Measurements from ENCODE around the gene ALG12. TPM values are rescaled to one million over a fixed set of nuclear protein-coding genes. Genes with fewer than 3 reads are reported as not detected.

The ALG12 gene
- total and polyA plus RNA-seq, 2 donors from 2014 or later: 27.2 to 28.4 TPM

- FAIRE-seq (no peak), DNase-seq (peak in 3 of 5 donors; percentile 53 to 83 (median 69))
- Histone ChIP-seq H3K27me3 (ENCODE audit: control insufficient read depth, insufficient read depth, low read length) (no peaks in the 10 kb centered on the region), H3K4me3 (ENCODE audit: low read length in 3 of 3) (no peak overlapping the region), H3K4me1 (ENCODE audit: control insufficient read depth in 2 of 3, insufficient read depth in 2 of 3, low read depth in 1 of 3, low read length in 3 of 3) (peaks cover 0 to 22% (median 0%) of the 10 kb centered on the region in 3 donors), H3K36me3 (ENCODE audit: control insufficient read depth in 2 of 3, insufficient read depth in 3 of 3, low read length in 3 of 3) (no peaks in the 10 kb centered on the region), H3K9me3 (ENCODE audit: control insufficient read depth in 2 of 3, insufficient read depth in 1 of 3, low read length in 3 of 3) (no peaks in the 10 kb centered on the region), H3K9ac (ENCODE audit: low read length in 3 of 3) (peak overlapping the region in 1 of 3 donors; percentile 26), H3K27ac (ENCODE audit: low read depth in 2 of 2, low read length in 2 of 2) (no peak overlapping the region)
- intact Hi-C loops (cut with DNase I): loop anchor here (5.0 kb wide), 1 partner anchor 103 kb away; no protein-coding TSS in a partner anchor
- TF ChIP-seq CTCF (IDR thresholded peaks at IDR 0.05; ENCODE audit: borderline replicate concordance, extremely low read depth, insufficient read depth): peak; percentile 85
These were observed 11.2 kb upstream of the ALG12 start for GRCh38 chr22:49929211-49929979.

GRCh38 chr22:49928555-49929210, 10.4 kb upstream of the ALG12 start:
- TF ChIP-seq CTCF (IDR thresholded peaks at IDR 0.05; ENCODE audit: borderline replicate concordance, extremely low read depth, insufficient read depth): no peak
- no peak overlapping the region for H3K27ac ChIP-seq (ENCODE audit: low read depth in 2 of 2, low read length in 2 of 2)
- peaks cover 0 to 22% (median 0%) of the 10 kb centered on the region in 3 donors for H3K4me1 ChIP-seq (ENCODE audit: control insufficient read depth in 2 of 3, insufficient read depth in 2 of 3, low read depth in 1 of 3, low read length in 3 of 3)
- DNase-seq: peak in 1 of 5 donors; percentile 67
- FAIRE-seq: no peak
- H3K4me3 ChIP-seq (ENCODE audit: low read length in 3 of 3): no peak overlapping the region
- no peaks in the 10 kb centered on the region for H3K27me3 ChIP-seq (ENCODE audit: control insufficient read depth, insufficient read depth, low read length)
- no peak overlapping the region for H3K9ac ChIP-seq (ENCODE audit: low read length in 3 of 3)
- H3K9me3 ChIP-seq (ENCODE audit: control insufficient read depth in 2 of 3, insufficient read depth in 1 of 3, low read length in 3 of 3): no peaks in the 10 kb centered on the region
- intact Hi-C loops (cut with DNase I): loop anchor here (5.0 kb wide), 1 partner anchor 104 kb away; no protein-coding TSS in a partner anchor
- H3K36me3 ChIP-seq (ENCODE audit: control insufficient read depth in 2 of 3, insufficient read depth in 3 of 3, low read length in 3 of 3): no peaks in the 10 kb centered on the region

GRCh38 chr22:49928185-49928495, 9.9 kb upstream of the ALG12 start:
- FAIRE-seq: no peak
- Histone ChIP-seq H3K27me3 (ENCODE audit: control insufficient read depth, insufficient read depth, low read length) (no peaks in the 10 kb centered on the region), H3K9me3 (ENCODE audit: control insufficient read depth in 2 of 3, insufficient read depth in 1 of 3, low read length in 3 of 3) (no peaks in the 10 kb centered on the region), H3K27ac (ENCODE audit: low read depth in 2 of 2, low read length in 2 of 2) (no peak overlapping the region), H3K36me3 (ENCODE audit: control insufficient read depth in 2 of 3, insufficient read depth in 3 of 3, low read length in 3 of 3) (no peaks in the 10 kb centered on the region), H3K4me1 (ENCODE audit: control insufficient read depth in 2 of 3, insufficient read depth in 2 of 3, low read depth in 1 of 3, low read length in 3 of 3) (peaks cover 0 to 19% (median 0%) of the 10 kb centered on the region in 3 donors), H3K4me3 (ENCODE audit: low read length in 3 of 3) (no peak overlapping the region), H3K9ac (ENCODE audit: low read length in 3 of 3) (no peak overlapping the region)
- no peak for DNase-seq
- no peak for TF ChIP-seq CTCF (IDR thresholded peaks at IDR 0.05; ENCODE audit: borderline replicate concordance, extremely low read depth, insufficient read depth)
- intact Hi-C loops (cut with DNase I): loop anchor here (5.0 kb wide), 1 partner anchor 104 kb away; no protein-coding TSS in a partner anchor
